GM23248 (cell line): ENCODE results near the gene PYDC2. TPM values are rescaled to one million over a fixed set of nuclear protein-coding genes. Genes with fewer than 3 reads are reported as not detected.

Source experiments
- DNase-seq: peaks from one replicate; pipeline ENCODE4 v3.0.0-alpha.2; 2015
- H2AFZ ChIP-seq: fragments of 200-600 bp; sonication (generic); 2 replicates; pipeline ENCODE4 v1.6.1; 2016; ENCODE audit warnings: antibody characterized with exemption
- H3F3A ChIP-seq: fragments of 200-600 bp; sonication (generic); 2 replicates; pipeline ENCODE4 v1.6.1; 2016; ENCODE audit warnings: mild to moderate bottlenecking, antibody characterized with exemption, mixed run types; ENCODE audit not compliant: insufficient read depth
- H3K27ac ChIP-seq: fragments of 200-600 bp; sonication (generic); 2 replicates; pipeline ENCODE4 v1.5.1; 2016; ENCODE audit warnings: mild to moderate bottlenecking
- H3K27me3 ChIP-seq: fragments of 200-600 bp; sonication (generic); replicated peaks from 2 replicates; pipeline ENCODE4 v1.6.1; 2016; ENCODE audit warnings: mild to moderate bottlenecking; ENCODE audit not compliant: insufficient read depth
- H3K36me3 ChIP-seq: fragments of 200-600 bp; sonication (generic); 2 replicates; pipeline ENCODE4 v1.6.1; 2016; ENCODE audit warnings: low read depth, mild to moderate bottlenecking
- H3K4me1 ChIP-seq: fragments of 200-600 bp; sonication (generic); 2 replicates; pipeline ENCODE4 v1.6.1; 2016; ENCODE audit warnings: mild to moderate bottlenecking; ENCODE audit not compliant: insufficient read depth
- H3K4me2 ChIP-seq: fragments of 200-600 bp; sonication (generic); one replicate; pipeline ENCODE4 v1.6.1; 2016; ENCODE audit warnings: mild to moderate bottlenecking; ENCODE audit not compliant: unreplicated experiment
- H3K4me3 ChIP-seq: fragments of 200-600 bp; sonication (generic); 2 replicates; pipeline ENCODE4 v1.5.1; 2016; ENCODE audit warnings: mild to moderate bottlenecking
- H3K79me2 ChIP-seq: fragments of 200-600 bp; sonication (generic); 2 replicates; pipeline ENCODE4 v1.6.1; 2016; ENCODE audit warnings: mild to moderate bottlenecking; ENCODE audit not compliant: insufficient read depth
- H3K9ac ChIP-seq: fragments of 200-600 bp; sonication (generic); 2 replicates; pipeline ENCODE4 v1.6.1; 2016; ENCODE audit warnings: mild to moderate bottlenecking
- H3K9me2 ChIP-seq: fragments of 200-600 bp; sonication (generic); 2 replicates; pipeline ENCODE4 v1.6.1; 2016; ENCODE audit warnings: mixed run types, mild to moderate bottlenecking, moderate library complexity; ENCODE audit not compliant: insufficient read depth
- H3K9me3 ChIP-seq: fragments of 200-600 bp; sonication (generic); one replicate; pipeline ENCODE4 v1.6.1; 2017; ENCODE audit warnings: low read depth
- H4K20me1 ChIP-seq: fragments of 200-600 bp; sonication (generic); 2 replicates; pipeline ENCODE4 v1.6.0; 2016; ENCODE audit not compliant: insufficient read depth
- EZH2 ChIP-seq: fragments of 200-600 bp; sonication (generic); IDR thresholded peaks from 2 replicates; pipeline ENCODE4 v1.6.1; 2018; ENCODE audit warnings: antibody characterized with exemption, mild to moderate bottlenecking; ENCODE audit not compliant: insufficient read depth, poor library complexity, severe bottlenecking
- EZH2phosphoT487 ChIP-seq: fragments of 200-600 bp; sonication (generic); IDR thresholded peaks from 2 replicates; pipeline ENCODE4 v1.6.1; 2018; ENCODE audit warnings: antibody characterized with exemption, moderate library complexity, mild to moderate bottlenecking, low read depth; ENCODE audit not compliant: insufficient read depth
- WGBS, 2 experiments: methylation state at CpG; one replicate each; pipeline ENCODE4 v1.1.6; 2015 to 2017; ENCODE audit warnings: low lambda C conversion rate in 2 of 2, low coverage in 1 of 2; ENCODE audit errors: missing lambda C conversion rate in 2 of 2; 5-methylcytosine and 5-hydroxymethylcytosine counted together
- in situ Hi-C: fragments of 300-500 bp; cut with MboI; formaldehyde crosslinking; loops from 2 replicates; pipeline ENCODE4 v1.15.0; 2020
- polyA plus RNA-seq: library from polyadenylated mRNA; unstranded; fragments of >200 nt; fragmentation: Nextera tagmentation; extraction: Ambion mirVana; gene quantifications from 2 replicates; pipeline ENCODE4 v1.2.1, GENCODE V29; 2016
- total RNA-seq: library from RNA; depleted of rRNA; stranded (reverse); fragments of >200 nt; shearing (Covaris generic); gene quantifications from 2 replicates; pipeline ENCODE4 v1.2.3, GENCODE V29; 2014

The PYDC2 gene
- total and polyA plus RNA-seq, 2 experiments from 2014 or later: not detected

DNA sequence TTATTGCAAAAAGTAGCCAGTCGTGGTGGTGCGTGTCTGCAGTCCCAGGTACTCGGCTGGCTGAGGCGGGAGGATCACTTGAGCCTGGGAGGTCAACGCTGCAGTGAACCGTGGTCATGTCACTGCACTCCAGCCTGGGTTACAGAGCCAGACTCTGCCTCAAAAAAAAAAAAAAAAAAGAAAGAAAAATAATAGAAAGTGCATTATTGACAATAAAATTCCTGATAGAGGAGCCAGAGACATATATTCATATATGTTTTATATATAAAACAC lies 43.6 kb upstream of the PYDC2 start:
- no peak for DNase-seq
- TF ChIP-seq EZH2phosphoT487 (no peak), EZH2 (no peak)
- H4K20me1 ChIP-seq: no peaks in the 10 kb centered on the region
- no peaks in the 10 kb centered on the region for H3K9me2 ChIP-seq
- WGBS, 2 experiments: 61 to 65% methylated on average over 6 of the region's 6 CpGs
- H3K27ac ChIP-seq: no peak overlapping the region
- H3K4me1 ChIP-seq: peaks cover 25% of the 10 kb centered on the region
- no peaks in the 10 kb centered on the region for H3K36me3 ChIP-seq
- H3K9ac ChIP-seq: no peak overlapping the region
- no peaks in the 10 kb centered on the region for H3K9me3 ChIP-seq
- no peak overlapping the region for H2AFZ ChIP-seq
- no peak overlapping the region for H3K4me2 ChIP-seq
- peaks cover 7% of the 10 kb centered on the region for H3F3A ChIP-seq
- H3K4me3 ChIP-seq: no peak overlapping the region
- no peaks in the 10 kb centered on the region for H3K79me2 ChIP-seq
- no peaks in the 10 kb centered on the region; the same call in 1 of the 2 replicates for H3K27me3 ChIP-seq
- in situ Hi-C loops: no loop called here

DNA sequence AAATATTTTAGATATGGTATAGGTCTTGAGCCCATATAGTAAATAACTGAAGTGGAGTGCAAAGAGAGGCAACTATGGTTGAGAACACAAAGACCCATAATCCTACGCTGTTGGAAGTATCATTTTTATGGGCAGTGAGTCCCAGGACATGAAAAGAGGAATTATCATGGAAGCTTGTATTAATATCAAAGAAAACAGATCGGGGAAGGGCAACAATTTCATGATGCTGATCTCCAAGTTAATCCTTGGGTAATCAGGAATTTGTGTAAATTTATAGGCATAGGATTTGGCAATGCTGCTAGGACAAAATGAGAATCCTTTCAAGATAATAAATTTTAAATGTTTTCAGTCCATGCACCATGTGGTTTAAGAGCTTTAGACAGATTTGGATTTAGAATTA lies 40.2 kb upstream of the PYDC2 start:
- Histone ChIP-seq H3K36me3 (no peaks in the 10 kb centered on the region), H3K27me3 (peaks cover 4% of the 10 kb centered on the region; the same call in 1 of the 2 replicates), H3K4me3 (no peak overlapping the region), H3F3A (no peaks in the 10 kb centered on the region), H3K79me2 (no peaks in the 10 kb centered on the region), H3K9me2 (no peaks in the 10 kb centered on the region), H3K4me1 (no peaks in the 10 kb centered on the region), H2AFZ (no peak overlapping the region), H4K20me1 (no peaks in the 10 kb centered on the region), H3K9me3 (no peaks in the 10 kb centered on the region), H3K4me2 (no peak overlapping the region), H3K27ac (no peak overlapping the region), H3K9ac (no peak overlapping the region)
- TF ChIP-seq EZH2phosphoT487 (no peak), EZH2 (no peak)
- DNase-seq: no peak
- in situ Hi-C loops: no loop called here
- 55 to 63% methylated on average over 2 of the region's 2 CpGs for WGBS, 2 experiments

DNA sequence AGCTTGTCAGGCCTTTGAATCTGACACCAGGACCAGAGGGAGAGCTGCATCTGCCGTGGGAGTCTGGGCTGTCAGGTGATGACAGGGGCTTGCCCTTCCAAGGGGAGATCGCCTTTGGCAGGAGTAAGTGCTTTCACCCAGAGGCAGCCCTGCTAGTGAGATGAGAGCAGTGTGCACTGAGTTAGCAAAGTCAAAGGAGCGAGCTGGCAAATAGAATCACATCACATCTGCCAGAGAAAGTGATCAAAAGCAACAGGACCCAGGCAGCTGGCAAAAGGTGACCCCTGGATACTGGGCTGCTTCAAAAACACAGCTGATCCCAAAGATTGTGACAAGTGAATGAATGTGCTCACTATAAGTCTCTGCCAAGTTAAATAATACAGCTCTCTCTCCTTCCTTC lies 36.1 kb upstream of the PYDC2 start:
- Histone ChIP-seq H3K79me2 (no peaks in the 10 kb centered on the region), H3K27ac (no peak overlapping the region), H3K4me1 (no peaks in the 10 kb centered on the region), H3K36me3 (no peaks in the 10 kb centered on the region), H3K27me3 (peaks cover 15% of the 10 kb centered on the region; the same call in 1 of the 2 replicates), H3K9ac (no peak overlapping the region), H4K20me1 (no peaks in the 10 kb centered on the region), H3K4me2 (no peak overlapping the region), H3K9me3 (no peaks in the 10 kb centered on the region), H3K9me2 (no peaks in the 10 kb centered on the region), H3K4me3 (no peak overlapping the region), H2AFZ (no peak overlapping the region), H3F3A (no peaks in the 10 kb centered on the region)
- in situ Hi-C loops: no loop called here
- WGBS, 2 experiments: 15 to 38% methylated on average over 3 of the region's 3 CpGs
- TF ChIP-seq EZH2 (no peak), EZH2phosphoT487 (no peak)
- DNase-seq: no peak

DNA sequence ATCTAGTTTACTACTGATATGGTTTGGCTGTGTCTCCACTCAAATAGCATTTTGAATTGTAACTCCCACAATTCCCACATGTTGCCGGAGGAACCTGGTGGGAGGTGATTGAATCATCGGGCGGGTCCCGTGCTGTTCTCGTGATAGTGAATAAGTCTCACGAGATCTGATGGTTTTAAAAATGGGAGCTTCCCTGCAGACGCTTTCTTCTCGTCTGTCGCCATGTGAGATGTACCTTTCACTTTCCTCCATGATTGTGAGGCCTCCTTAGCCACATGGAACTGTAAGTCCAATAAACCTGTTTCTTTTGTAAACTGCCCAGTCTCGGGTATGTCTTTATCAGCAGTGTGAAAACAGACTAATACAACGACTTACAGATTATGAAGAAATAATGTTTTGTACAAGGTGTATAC lies 35.6 kb upstream of the PYDC2 start:
- Histone ChIP-seq H3K9me2 (no peaks in the 10 kb centered on the region), H3K27me3 (peaks cover 15% of the 10 kb centered on the region; the same call in 1 of the 2 replicates), H3K79me2 (no peaks in the 10 kb centered on the region), H2AFZ (no peak overlapping the region), H3K4me2 (no peak overlapping the region), H3K27ac (no peak overlapping the region), H3K36me3 (no peaks in the 10 kb centered on the region), H4K20me1 (no peaks in the 10 kb centered on the region), H3K9me3 (no peaks in the 10 kb centered on the region), H3F3A (no peaks in the 10 kb centered on the region), H3K4me3 (no peak overlapping the region), H3K4me1 (no peaks in the 10 kb centered on the region), H3K9ac (no peak overlapping the region)
- in situ Hi-C loops: no loop called here
- DNase-seq: no peak
- no peak for TF ChIP-seq EZH2phosphoT487
- TF ChIP-seq EZH2: no peak
- 77 to 80% methylated on average over 11 of the region's 11 CpGs for WGBS, 2 experiments

DNA sequence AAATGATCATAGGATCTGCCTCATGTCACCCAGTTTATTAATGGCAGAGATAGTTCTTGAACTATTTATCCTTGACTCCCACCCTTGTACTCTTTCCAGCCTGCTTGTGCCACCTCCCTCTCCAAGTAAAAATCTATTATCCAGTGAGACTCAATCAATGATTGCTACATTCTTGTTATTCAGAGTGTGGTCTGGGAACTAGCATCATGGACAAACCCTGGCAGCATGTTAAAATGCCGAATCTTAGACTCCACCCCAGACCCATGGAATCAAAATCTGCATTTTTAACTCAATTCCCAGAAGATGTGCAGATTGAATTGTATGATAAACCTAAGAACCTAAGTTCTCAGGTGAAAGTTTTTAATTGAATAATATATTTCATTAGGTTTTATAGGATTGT lies 34.7 kb upstream of the PYDC2 start:
- Histone ChIP-seq H3K4me2 (no peak overlapping the region), H3K4me1 (no peaks in the 10 kb centered on the region), H3K36me3 (no peaks in the 10 kb centered on the region), H2AFZ (no peak overlapping the region), H3K4me3 (no peak overlapping the region), H3K27ac (no peak overlapping the region), H3K9me2 (no peaks in the 10 kb centered on the region), H3K27me3 (peaks cover 15% of the 10 kb centered on the region; the same call in 1 of the 2 replicates), H3K9me3 (no peaks in the 10 kb centered on the region), H4K20me1 (no peaks in the 10 kb centered on the region), H3K79me2 (no peaks in the 10 kb centered on the region), H3F3A (no peaks in the 10 kb centered on the region), H3K9ac (no peak overlapping the region)
- WGBS, 2 experiments: 11% methylated on average over 1 of the region's 1 CpG
- no peak for DNase-seq
- in situ Hi-C loops: no loop called here
- TF ChIP-seq EZH2phosphoT487: no peak
- no peak for TF ChIP-seq EZH2
